ENCODE data around the gene RNF148. TPM values are rescaled to one million over a fixed set of nuclear protein-coding genes. Genes with fewer than 3 reads are reported as not detected.

Gene RNF148
- total RNA-seq, 4 donors from 2014 or later = 0.87 to 2.1 (median 1.5) TPM; not detected in 1

DNA sequence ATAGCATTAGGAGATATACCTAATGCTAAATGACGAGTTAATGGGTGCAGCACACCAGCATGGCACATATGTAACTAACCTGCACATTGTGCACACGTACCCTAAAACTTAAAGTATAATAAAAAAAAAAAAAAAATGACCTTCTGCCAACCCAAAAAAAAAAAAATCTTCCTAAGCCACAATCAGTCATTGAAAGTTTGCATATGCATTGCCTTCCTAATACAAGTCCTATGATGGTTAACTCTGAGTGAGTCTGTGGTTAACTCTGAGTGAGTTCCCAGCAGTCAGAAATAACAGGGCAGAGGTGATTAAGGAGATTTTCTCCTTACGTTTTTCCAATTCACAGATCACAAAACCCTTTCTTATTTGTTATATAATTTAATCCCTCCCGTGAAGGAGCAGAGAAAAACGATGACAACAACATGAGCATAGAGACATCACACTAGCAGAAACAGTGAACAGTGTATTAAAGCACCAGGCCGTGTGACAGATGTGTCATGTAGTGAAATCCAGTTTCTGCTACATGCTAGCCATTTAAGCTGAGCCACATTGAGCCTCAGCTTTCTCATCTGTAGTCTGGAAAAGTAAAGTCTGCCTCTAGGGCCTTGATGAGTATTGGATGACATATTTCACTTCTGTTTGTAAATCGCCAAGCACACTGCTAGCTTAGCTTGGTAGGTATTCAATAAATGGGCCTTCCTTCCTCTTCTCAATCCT lies 7.4 kb upstream of the RNF148 start:
- TF ChIP-seq, protein P1, sequence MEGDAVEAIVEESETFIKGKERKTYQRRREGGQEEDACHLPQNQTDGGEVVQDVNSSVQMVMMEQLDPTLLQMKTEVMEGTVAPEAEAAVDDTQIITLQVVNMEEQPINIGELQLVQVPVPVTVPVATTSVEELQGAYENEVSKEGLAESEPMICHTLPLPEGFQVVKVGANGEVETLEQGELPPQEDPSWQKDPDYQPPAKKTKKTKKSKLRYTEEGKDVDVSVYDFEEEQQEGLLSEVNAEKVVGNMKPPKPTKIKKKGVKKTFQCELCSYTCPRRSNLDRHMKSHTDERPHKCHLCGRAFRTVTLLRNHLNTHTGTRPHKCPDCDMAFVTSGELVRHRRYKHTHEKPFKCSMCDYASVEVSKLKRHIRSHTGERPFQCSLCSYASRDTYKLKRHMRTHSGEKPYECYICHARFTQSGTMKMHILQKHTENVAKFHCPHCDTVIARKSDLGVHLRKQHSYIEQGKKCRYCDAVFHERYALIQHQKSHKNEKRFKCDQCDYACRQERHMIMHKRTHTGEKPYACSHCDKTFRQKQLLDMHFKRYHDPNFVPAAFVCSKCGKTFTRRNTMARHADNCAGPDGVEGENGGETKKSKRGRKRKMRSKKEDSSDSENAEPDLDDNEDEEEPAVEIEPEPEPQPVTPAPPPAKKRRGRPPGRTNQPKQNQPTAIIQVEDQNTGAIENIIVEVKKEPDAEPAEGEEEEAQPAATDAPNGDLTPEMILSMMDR (IDR thresholded peaks at IDR 0.05) = no peak
- TF ChIP-seq EP300 (IDR thresholded peaks at IDR 0.05) = no peak
- TF ChIP-seq POLR2A (IDR thresholded peaks at IDR 0.05) = no peak
- no peak overlapping the region for H3K4me3 ChIP-seq
- WGBS, 2 donors = 80 to 82% methylated on average over 7 of the region's 7 CpGs
- no peak overlapping the region for H3K27ac ChIP-seq
- no peaks in the 10 kb centered on the region for H3K27me3 ChIP-seq
- no peak for DNase-seq (ENCODE audit: low spot score in 2 of 2)
- no peaks in the 10 kb centered on the region for H3K36me3 ChIP-seq
- no peaks in the 10 kb centered on the region for H3K9me3 ChIP-seq
- H3K4me1 ChIP-seq = no peaks in the 10 kb centered on the region

DNA sequence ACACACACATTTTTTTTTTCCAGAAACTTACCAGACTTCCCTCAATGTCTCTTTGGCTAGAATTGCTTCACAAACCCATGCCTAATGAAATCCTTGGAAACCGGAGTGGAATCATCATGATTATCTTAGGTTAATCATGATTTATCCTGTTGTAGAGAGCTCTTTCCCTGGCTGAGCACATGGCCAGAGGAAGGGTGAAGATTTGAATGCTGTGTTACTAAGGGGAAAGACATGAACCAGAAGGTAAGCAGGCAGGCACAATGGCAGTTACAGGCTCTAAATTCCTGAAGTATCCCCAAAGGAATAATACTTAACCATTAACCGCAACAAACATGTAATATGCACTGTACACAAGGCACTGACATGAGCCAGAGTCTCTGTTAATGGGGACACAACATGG lies 4.1 kb upstream of the RNF148 start:
- no peak for TF ChIP-seq POLR2A (IDR thresholded peaks at IDR 0.05)
- no peak for TF ChIP-seq EP300 (IDR thresholded peaks at IDR 0.05)
- TF ChIP-seq, protein P1 (IDR thresholded peaks at IDR 0.05) = no peak
- 74 to 75% methylated on average over 2 of the region's 2 CpGs for WGBS, 2 donors
- Histone ChIP-seq H3K27ac (no peak overlapping the region), H3K27me3 (no peaks in the 10 kb centered on the region), H3K36me3 (no peaks in the 10 kb centered on the region), H3K4me3 (no peak overlapping the region), H3K9me3 (no peaks in the 10 kb centered on the region), H3K4me1 (no peaks in the 10 kb centered on the region)
- DNase-seq (ENCODE audit: low spot score in 2 of 2) = no peak

DNA sequence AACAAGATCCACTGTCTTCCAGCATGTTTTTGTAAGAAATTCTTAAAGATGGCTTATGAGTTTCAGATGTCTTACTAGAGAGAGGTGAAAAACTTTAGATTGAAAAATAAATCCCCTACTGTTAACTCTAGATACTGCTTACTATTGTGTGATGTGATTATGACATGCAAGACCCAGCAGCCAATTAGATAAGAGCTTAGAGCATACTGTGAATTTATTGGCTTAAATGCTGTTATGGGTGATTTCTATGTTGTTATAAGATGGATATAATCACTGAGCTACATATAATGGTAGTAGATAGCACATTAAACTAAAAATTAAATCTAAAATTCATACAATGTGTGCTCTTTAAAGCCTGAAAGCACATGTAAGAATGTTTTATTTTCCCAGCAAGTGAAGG lies 3.7 kb downstream of the RNF148 start, which contains the start of gene RNF133:
Gene RNF133, minus strand, starts transcription at position 101 of the 400 bp plus-strand sequence. CDS start 199 bp downstream, outside the sequence.
- H3K4me1 ChIP-seq = no peaks in the 10 kb centered on the region
- no peak for DNase-seq (ENCODE audit: low spot score in 2 of 2)
- no peak within 1 kb of the TSS for H3K27ac ChIP-seq
- H3K27me3 ChIP-seq = no peaks in the 10 kb centered on the region
- no peak within 1 kb of the TSS for H3K4me3 ChIP-seq
- TF ChIP-seq EP300 (IDR thresholded peaks at IDR 0.05) = no peak
- TF ChIP-seq POLR2A (IDR thresholded peaks at IDR 0.05) = no peak
- TF ChIP-seq, protein P1 (IDR thresholded peaks at IDR 0.05) = no peak
- no peaks in the 10 kb centered on the region for H3K36me3 ChIP-seq
- no peaks in the 10 kb centered on the region for H3K9me3 ChIP-seq

DNA sequence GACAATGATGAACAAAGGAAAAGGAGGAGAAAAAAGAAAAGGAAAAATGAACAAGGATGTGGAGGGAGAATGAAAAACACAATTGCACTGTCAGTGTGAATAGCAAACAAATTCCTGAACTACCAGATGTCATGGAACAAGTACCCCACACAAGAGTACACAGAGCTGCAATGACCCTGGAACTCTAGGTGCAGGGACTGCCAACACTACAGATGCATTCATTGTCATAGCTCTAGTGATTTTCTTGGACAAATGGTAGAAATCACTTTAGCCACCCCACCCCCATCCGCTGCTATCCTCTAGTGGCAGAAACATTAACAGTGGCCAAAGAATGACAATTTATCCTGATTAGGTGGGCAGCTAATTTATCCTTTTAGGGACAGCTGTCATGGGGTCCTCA lies 6.9 kb downstream of the RNF148 start:
- no peak for DNase-seq (ENCODE audit: low spot score in 2 of 2)

DNA sequence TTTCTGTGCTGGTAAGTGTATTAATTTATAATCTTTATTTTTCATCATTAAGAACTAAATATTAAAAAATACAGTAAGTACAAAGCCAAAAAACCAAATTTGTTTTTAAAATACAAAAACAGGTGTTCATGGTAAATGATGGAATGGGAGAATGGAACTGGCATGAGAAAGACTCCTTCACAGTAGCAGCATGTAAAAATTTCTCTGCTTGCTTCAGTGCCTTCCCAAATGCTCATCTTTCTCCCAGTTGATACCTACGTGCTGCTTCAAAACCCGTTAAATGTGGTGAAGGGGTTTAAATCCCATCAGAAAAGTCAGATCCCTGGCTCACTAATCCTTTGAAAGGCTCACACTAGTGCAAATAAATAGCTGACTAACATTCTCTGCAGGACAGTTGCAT lies 8.0 kb downstream of the RNF148 start:
- no peak for DNase-seq (ENCODE audit: low spot score in 2 of 2)
- no peaks in the 10 kb centered on the region for H3K27me3 ChIP-seq
- no peak overlapping the region for H3K27ac ChIP-seq
- TF ChIP-seq, protein P1 (IDR thresholded peaks at IDR 0.05) = no peak
- TF ChIP-seq EP300 (IDR thresholded peaks at IDR 0.05) = no peak
- TF ChIP-seq POLR2A (IDR thresholded peaks at IDR 0.05) = no peak
- 79 to 92% methylated on average over 2 of the region's 2 CpGs for WGBS, 2 donors
- H3K4me1 ChIP-seq = no peaks in the 10 kb centered on the region
- H3K9me3 ChIP-seq = no peaks in the 10 kb centered on the region
- no peak overlapping the region for H3K4me3 ChIP-seq
- no peaks in the 10 kb centered on the region for H3K36me3 ChIP-seq

More for the DNA sequence above, 6.9 kb downstream of the RNF148 start:
- no peak overlapping the region for H3K27ac ChIP-seq
- TF ChIP-seq POLR2A (IDR thresholded peaks at IDR 0.05) (no peak), EP300 (IDR thresholded peaks at IDR 0.05) (no peak)
- TF ChIP-seq, protein P1 (IDR thresholded peaks at IDR 0.05) = no peak
- no peaks in the 10 kb centered on the region for H3K9me3 ChIP-seq
- H3K27me3 ChIP-seq = no peaks in the 10 kb centered on the region
- WGBS, 2 donors = 38 to 83% methylated on average over 1 of the region's 1 CpG
- no peaks in the 10 kb centered on the region for H3K4me1 ChIP-seq
- H3K4me3 ChIP-seq = no peak overlapping the region
- no peaks in the 10 kb centered on the region for H3K36me3 ChIP-seq
